ENCODE results near the gene BCL3. TPM values are rescaled to one million over a fixed set of nuclear protein-coding genes. Genes with fewer than 3 reads are reported as not detected.

BCL3 gene
- 100 to 1,000 TPM in 1 of 5 donors, 10 to 100 TPM in 4; 18.7 to 103 (median 19.4) TPM for total RNA-seq
- 6.5 TPM for total RNA-seq (2013)
- 2.1 to 56.4 (median 22.3) reads per million in 29 experiments for total RNA-seq

DNA sequence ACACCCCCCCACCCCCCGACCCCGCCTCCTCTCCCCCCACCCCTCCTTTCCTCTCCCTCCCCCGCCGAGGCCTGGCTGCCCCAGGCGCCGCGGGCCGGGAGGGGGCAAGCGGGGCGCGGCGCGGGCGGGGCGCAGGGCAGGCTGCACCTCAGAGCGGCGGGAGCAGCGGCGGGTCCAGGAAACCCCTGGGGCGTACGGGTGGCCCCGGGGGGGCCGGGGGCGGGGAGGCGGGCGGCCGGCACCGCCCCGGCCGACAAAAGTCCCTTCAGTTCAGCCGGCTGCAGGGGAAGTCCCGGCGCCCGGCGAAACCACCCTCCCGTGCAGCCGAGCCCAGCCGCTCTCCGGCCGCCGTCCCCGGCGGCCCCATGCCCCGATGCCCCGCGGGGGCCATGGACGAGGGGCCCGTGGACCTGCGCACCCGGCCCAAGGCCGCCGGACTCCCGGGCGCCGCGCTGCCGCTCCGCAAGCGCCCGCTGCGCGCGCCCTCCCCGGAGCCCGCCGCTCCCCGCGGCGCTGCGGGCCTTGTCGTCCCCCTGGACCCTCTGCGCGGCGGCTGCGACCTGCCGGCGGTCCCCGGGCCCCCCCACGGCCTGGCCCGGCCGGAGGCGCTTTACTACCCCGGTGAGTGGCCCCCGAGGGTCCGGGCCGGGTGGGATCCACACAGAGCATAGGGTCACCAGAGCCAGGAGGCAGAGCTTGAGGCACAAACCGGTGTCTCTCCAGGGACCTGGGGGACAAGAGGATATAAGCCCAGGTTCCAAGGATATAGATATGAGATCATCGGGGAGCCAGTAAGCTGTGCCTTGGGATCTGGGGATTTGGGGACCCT lies at the start of gene BCL3:
Gene BCL3, plus strand, starts transcription at position 283 of the 829 bp plus-strand sequence. Its CDS starts 83 bp downstream, at position 366.
- ChIA-PET POLR2A (no interaction called here), CTCF (interaction anchor here in 1 of 2 donors (0.6 kb wide), 1 partner anchor 31 kb away, joined by 8 read pairs; no protein-coding TSS in a partner anchor)
- DNase-seq: peak in 34 of 35 experiments; percentile 54 to 90 (median 68)
- Histone ChIP-seq H3K27me3 (replicated peaks in 1 of 2; ENCODE audit: control insufficient read depth in 2 of 2, extremely low read depth in 1 of 2, insufficient read depth in 2 of 2, low read length in 1 of 2) (no peaks in the 10 kb centered on the region), H3K4me1 (ENCODE audit: control insufficient read depth in 1 of 2, extremely low read depth in 1 of 2, insufficient read depth in 2 of 2, low read length in 2 of 2) (peaks cover 10 to 63% of the 10 kb centered on the region in 2 experiments), H3K36me3 (ENCODE audit: control insufficient read depth in 2 of 2, extremely low read depth in 1 of 2, insufficient read depth in 1 of 2, low read length in 1 of 2) (peaks cover 0 to 8% of the 10 kb centered on the region in 2 donors), H3K9me3 (no peaks in the 10 kb centered on the region), H3K4me3 (ENCODE audit: control insufficient read depth in 1 of 2, extremely low read depth in 1 of 2, low read length in 1 of 2) (peak within 1 kb of the TSS; percentile 52 to 67), H3K27ac (ENCODE audit: low read length) (peak within 1 kb of the TSS; percentile 98)
- Mint-ChIP-seq H3K27me3 (no peaks in the 10 kb centered on the region), H3K36me3 (peaks cover 6% of the 10 kb centered on the region), H3K27ac (peak within 1 kb of the TSS; percentile 93 to 95), H3K4me1 (peaks cover 55 to 75% (median 59%) of the 10 kb centered on the region in 3 donors), H3K9me3 (no peaks in the 10 kb centered on the region), H3K4me3 (peak within 1 kb of the TSS; percentile 90 to 92 (median 91))
- WGBS (ENCODE audit: insufficient coverage): under 1% methylated on average over 84 of the region's 88 CpGs
- peak; percentile 39 to 56 (median 42) for ATAC-seq (replicated peaks in 1 of 4)

GRCh38 chr19:44700547-44700946 lies 48.0 kb upstream of the BCL3 start:
- Histone ChIP-seq H3K4me1 (ENCODE audit: control insufficient read depth in 1 of 2, extremely low read depth in 1 of 2, insufficient read depth in 2 of 2, low read length in 2 of 2) (no peaks in the 10 kb centered on the region), H3K4me3 (ENCODE audit: control insufficient read depth in 1 of 2, extremely low read depth in 1 of 2, low read length in 1 of 2) (no peak overlapping the region), H3K27ac (ENCODE audit: low read length) (no peak overlapping the region), H3K9me3 (no peaks in the 10 kb centered on the region), H3K36me3 (ENCODE audit: control insufficient read depth in 2 of 2, extremely low read depth in 1 of 2, insufficient read depth in 1 of 2, low read length in 1 of 2) (no peaks in the 10 kb centered on the region), H3K27me3 (replicated peaks in 1 of 2; ENCODE audit: control insufficient read depth in 2 of 2, extremely low read depth in 1 of 2, insufficient read depth in 2 of 2, low read length in 1 of 2) (peaks cover 0 to 27% of the 10 kb centered on the region in 2 experiments)
- 80% methylated on average over 2 of the region's 5 CpGs for WGBS (ENCODE audit: insufficient coverage)
- DNase-seq: no peak
- Mint-ChIP-seq H3K4me3 (no peak overlapping the region), H3K27ac (no peak overlapping the region), H3K4me1 (peaks cover 0 to 8% (median 0%) of the 10 kb centered on the region in 3 donors), H3K36me3 (no peaks in the 10 kb centered on the region), H3K9me3 (no peaks in the 10 kb centered on the region), H3K27me3 (peaks cover 3 to 5% of the 10 kb centered on the region in 2 donors)
- POLR2A ChIA-PET: no interaction called here
- CTCF ChIA-PET: no interaction called here
- ATAC-seq (replicated peaks in 1 of 4): no peak

- H3K36me3 ChIP-seq (ENCODE audit: control insufficient read depth in 2 of 2, extremely low read depth in 1 of 2, insufficient read depth in 1 of 2, low read length in 1 of 2): no peaks in the 10 kb centered on the region
- H3K9me3 ChIP-seq: no peaks in the 10 kb centered on the region
- H3K27me3 ChIP-seq (replicated peaks in 1 of 2; ENCODE audit: control insufficient read depth in 2 of 2, extremely low read depth in 1 of 2, insufficient read depth in 2 of 2, low read length in 1 of 2): peaks cover 0 to 29% of the 10 kb centered on the region in 2 experiments
- no peak overlapping the region for H3K4me3 ChIP-seq (ENCODE audit: control insufficient read depth in 1 of 2, extremely low read depth in 1 of 2, low read length in 1 of 2)
- POLR2A ChIA-PET: no interaction called here
- Mint-ChIP-seq H3K36me3 (no peaks in the 10 kb centered on the region), H3K9me3 (no peaks in the 10 kb centered on the region), H3K27me3 (peaks cover 3 to 5% of the 10 kb centered on the region in 2 donors), H3K27ac (no peak overlapping the region), H3K4me3 (no peak overlapping the region), H3K4me1 (peaks cover 0 to 8% (median 0%) of the 10 kb centered on the region in 3 donors)
- 85% methylated on average over 11 of the region's 15 CpGs for WGBS (ENCODE audit: insufficient coverage)
- CTCF ChIA-PET: no interaction called here
- ATAC-seq (replicated peaks in 1 of 4) (no peak), DNase-seq (no peak)
- no peak overlapping the region for H3K27ac ChIP-seq (ENCODE audit: low read length)
- no peaks in the 10 kb centered on the region for H3K4me1 ChIP-seq (ENCODE audit: control insufficient read depth in 1 of 2, extremely low read depth in 1 of 2, insufficient read depth in 2 of 2, low read length in 2 of 2)
These were observed 47.3 kb upstream of the BCL3 start for GRCh38 chr19:44701228-44701627.

DNA sequence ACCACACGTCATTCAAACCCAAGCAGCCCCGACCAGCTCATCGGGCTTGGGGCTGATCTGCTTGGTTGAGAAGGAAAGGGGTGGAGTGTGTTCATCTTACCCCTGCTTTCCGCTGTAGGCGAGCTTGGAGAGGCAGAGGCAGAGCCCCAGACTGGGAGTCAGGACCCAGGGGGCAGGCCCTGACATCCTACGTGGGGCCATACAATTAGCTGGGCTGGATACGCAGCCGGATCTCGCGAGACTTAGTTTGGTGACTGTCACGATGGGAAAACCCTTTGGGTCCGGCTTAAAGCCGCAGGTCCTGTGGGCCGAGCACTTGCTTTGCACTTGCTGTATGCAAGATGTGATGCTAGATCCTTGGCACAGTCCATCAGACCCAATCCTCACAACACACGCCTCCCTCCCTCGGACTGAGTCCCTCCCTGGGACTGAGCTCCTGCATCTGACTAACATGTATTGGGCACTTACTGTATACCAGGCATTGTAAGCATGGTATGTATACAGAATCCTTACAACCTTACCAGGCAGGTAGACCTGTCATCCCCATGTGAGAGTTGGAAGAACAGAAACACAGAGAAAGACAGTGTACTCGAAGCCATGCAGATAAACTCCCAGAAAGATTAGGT lies 45.8 kb upstream of the BCL3 start:
- CTCF ChIA-PET: no interaction called here
- Mint-ChIP-seq H3K4me3 (no peak overlapping the region), H3K27ac (no peak overlapping the region), H3K9me3 (no peaks in the 10 kb centered on the region), H3K27me3 (peaks cover 2 to 3% of the 10 kb centered on the region in 2 donors), H3K36me3 (no peaks in the 10 kb centered on the region), H3K4me1 (peaks cover 0 to under 1% (median 0%) of the 10 kb centered on the region in 3 donors)
- POLR2A ChIA-PET: no interaction called here
- Histone ChIP-seq H3K27me3 (replicated peaks in 1 of 2; ENCODE audit: control insufficient read depth in 2 of 2, extremely low read depth in 1 of 2, insufficient read depth in 2 of 2, low read length in 1 of 2) (peaks cover 0 to 35% of the 10 kb centered on the region in 2 experiments), H3K4me1 (ENCODE audit: control insufficient read depth in 1 of 2, extremely low read depth in 1 of 2, insufficient read depth in 2 of 2, low read length in 2 of 2) (no peaks in the 10 kb centered on the region), H3K36me3 (ENCODE audit: control insufficient read depth in 2 of 2, extremely low read depth in 1 of 2, insufficient read depth in 1 of 2, low read length in 1 of 2) (no peaks in the 10 kb centered on the region), H3K4me3 (ENCODE audit: control insufficient read depth in 1 of 2, extremely low read depth in 1 of 2, low read length in 1 of 2) (no peak overlapping the region), H3K9me3 (no peaks in the 10 kb centered on the region), H3K27ac (ENCODE audit: low read length) (no peak overlapping the region)
- no peak for DNase-seq
- WGBS (ENCODE audit: insufficient coverage): 91% methylated on average over 11 of the region's 17 CpGs
- ATAC-seq (replicated peaks in 1 of 4): no peak

DNA sequence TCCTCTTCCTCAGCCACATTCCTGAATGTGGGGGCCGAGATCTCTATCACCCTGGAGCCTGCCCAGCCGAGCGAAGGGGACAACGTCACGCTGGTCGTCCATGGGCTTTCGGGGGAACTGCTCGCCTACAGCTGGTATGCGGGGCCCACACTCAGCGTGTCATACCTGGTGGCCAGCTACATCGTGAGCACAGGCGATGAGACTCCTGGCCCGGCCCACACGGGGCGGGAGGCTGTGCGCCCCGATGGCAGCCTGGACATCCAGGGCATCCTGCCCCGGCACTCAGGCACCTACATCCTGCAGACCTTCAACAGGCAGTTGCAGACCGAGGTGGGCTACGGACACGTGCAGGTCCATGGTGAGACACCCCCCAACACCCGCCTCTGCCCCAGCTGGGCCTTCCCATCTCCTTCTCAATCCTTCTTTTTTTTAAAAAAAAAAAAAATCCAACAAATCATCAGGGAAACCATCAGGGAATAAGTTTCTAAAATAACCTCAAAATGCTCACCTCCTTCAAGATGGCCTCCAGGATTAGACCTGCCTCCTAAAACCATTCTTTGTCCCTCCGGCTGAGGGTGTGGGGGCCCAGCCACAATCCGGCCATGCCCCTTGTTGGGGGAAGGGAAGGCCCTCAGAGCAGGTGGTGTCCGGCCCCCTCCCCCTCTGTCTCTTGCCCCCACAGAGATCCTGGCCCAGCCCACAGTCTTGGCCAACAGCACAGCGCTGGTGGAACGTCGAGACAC lies 45.0 kb upstream of the BCL3 start:
- Histone ChIP-seq H3K27ac (ENCODE audit: low read length) (no peak overlapping the region), H3K36me3 (ENCODE audit: control insufficient read depth in 2 of 2, extremely low read depth in 1 of 2, insufficient read depth in 1 of 2, low read length in 1 of 2) (no peaks in the 10 kb centered on the region), H3K9me3 (no peaks in the 10 kb centered on the region), H3K4me3 (ENCODE audit: control insufficient read depth in 1 of 2, extremely low read depth in 1 of 2, low read length in 1 of 2) (no peak overlapping the region), H3K27me3 (replicated peaks in 1 of 2; ENCODE audit: control insufficient read depth in 2 of 2, extremely low read depth in 1 of 2, insufficient read depth in 2 of 2, low read length in 1 of 2) (peaks cover 0 to 32% of the 10 kb centered on the region in 2 experiments), H3K4me1 (ENCODE audit: control insufficient read depth in 1 of 2, extremely low read depth in 1 of 2, insufficient read depth in 2 of 2, low read length in 2 of 2) (no peaks in the 10 kb centered on the region)
- ChIA-PET CTCF (no interaction called here), POLR2A (no interaction called here)
- DNase-seq (no peak), ATAC-seq (replicated peaks in 1 of 4) (no peak)
- no peaks in the 10 kb centered on the region for H3K4me1 Mint-ChIP-seq
- no peaks in the 10 kb centered on the region for H3K9me3 Mint-ChIP-seq
- no peak overlapping the region for H3K4me3 Mint-ChIP-seq
- H3K27ac Mint-ChIP-seq: no peak overlapping the region
- no peaks in the 10 kb centered on the region for H3K36me3 Mint-ChIP-seq
- peaks cover 2 to 3% of the 10 kb centered on the region in 2 donors for H3K27me3 Mint-ChIP-seq
- WGBS (ENCODE audit: insufficient coverage): 90% methylated on average over 24 of the region's 28 CpGs

GRCh38 chr19:44704982-44705381 lies 43.5 kb upstream of the BCL3 start:
- Mint-ChIP-seq H3K9me3 (no peaks in the 10 kb centered on the region), H3K4me3 (no peak overlapping the region), H3K4me1 (no peaks in the 10 kb centered on the region), H3K27me3 (peaks cover 2 to 3% of the 10 kb centered on the region in 2 donors), H3K36me3 (no peaks in the 10 kb centered on the region), H3K27ac (no peak overlapping the region)
- H3K36me3 ChIP-seq (ENCODE audit: control insufficient read depth in 2 of 2, extremely low read depth in 1 of 2, insufficient read depth in 1 of 2, low read length in 1 of 2): no peaks in the 10 kb centered on the region
- H3K27ac ChIP-seq (ENCODE audit: low read length): no peak overlapping the region
- H3K4me1 ChIP-seq (ENCODE audit: control insufficient read depth in 1 of 2, extremely low read depth in 1 of 2, insufficient read depth in 2 of 2, low read length in 2 of 2): no peaks in the 10 kb centered on the region
- DNase-seq (no peak), ATAC-seq (replicated peaks in 1 of 4) (no peak)
- ChIA-PET POLR2A (no interaction called here), CTCF (no interaction called here)
- WGBS (ENCODE audit: insufficient coverage): no CpG with 5 or more reads among the region's 1 CpG
- peaks cover 0 to 34% of the 10 kb centered on the region in 2 experiments for H3K27me3 ChIP-seq (replicated peaks in 1 of 2; ENCODE audit: control insufficient read depth in 2 of 2, extremely low read depth in 1 of 2, insufficient read depth in 2 of 2, low read length in 1 of 2)
- H3K4me3 ChIP-seq (ENCODE audit: control insufficient read depth in 1 of 2, extremely low read depth in 1 of 2, low read length in 1 of 2): no peak overlapping the region
- H3K9me3 ChIP-seq: no peaks in the 10 kb centered on the region

All from T-cell (primary cell).